Right lobe of liver (tissue), 6 donors: ENCODE measurements around the gene YBEY. TPM values are rescaled to one million over a fixed set of nuclear protein-coding genes. Genes with fewer than 3 reads are reported as not detected.

Source experiments
- ATAC-seq, 4 donors: fragments of 200-7000 bp; cut with Tn5 transposase; one replicate each; pipeline ENCODE4 v1.9.1; 2020; ENCODE audit warnings: mild to moderate bottlenecking in 4 of 4, moderate library complexity in 4 of 4
- DNase-seq, 3 donors: peaks; one replicate each; pipeline ENCODE4 v3.0.0-alpha.2; 2020
- H3K27ac ChIP-seq, 3 donors: fragments of 200-600 bp; one replicate each; pipeline ENCODE4 v1.8.0; 2022
- H3K27me3 ChIP-seq, 2 donors: fragments of 200-600 bp; one replicate each; pipeline ENCODE4 v1.8.0; 2022
- H3K36me3 ChIP-seq, 4 donors: fragments of 200-600 bp; sonication (generic) in 1 of 4; one replicate each; pipeline versions ENCODE4 v1.5.1 to v1.8.0; 2017 to 2022; ENCODE audit warnings: control low read depth in 1 of 4
- H3K4me1 ChIP-seq, 4 donors: fragments of 200-600 bp; sonication (generic) in 1 of 4; one replicate each; pipeline versions ENCODE4 v1.5.1 to v1.8.0; 2017 to 2022; ENCODE audit warnings: control low read depth in 1 of 4
- H3K4me3 ChIP-seq, 3 donors: fragments of 200-600 bp; one replicate each; pipeline ENCODE4 v1.8.0; 2022
- H3K9me3 ChIP-seq, 4 donors: fragments of 200-600 bp; sonication (generic) in 1 of 4; one replicate each; pipeline versions ENCODE4 v1.5.1 to v1.8.0; 2017 to 2022; ENCODE audit warnings: control low read depth in 1 of 4
- CTCF ChIP-seq, 4 donors: fragments of 200-600 bp in 3 of 4; fragments of 450-650 bp in 1 of 4; IDR thresholded peaks; one replicate each; pipeline versions ENCODE4 v1.5.1 to v1.8.0; 2016 to 2022; ENCODE audit warnings: antibody characterized with exemption in 4 of 4, mild to moderate bottlenecking in 2 of 4
- POLR2A ChIP-seq: fragments of 450-650 bp; IDR thresholded peaks from one replicate; pipeline ENCODE4 v1.6.1; 2017; ENCODE audit warnings: antibody characterized with exemption, mild to moderate bottlenecking
- WGBS: methylation state at CpG from one replicate; pipeline ENCODE4 v1.1.6; 2018; ENCODE audit warnings: low coverage, low lambda C conversion rate; ENCODE audit not compliant: insufficient coverage; ENCODE audit errors: missing lambda C conversion rate; 5-methylcytosine and 5-hydroxymethylcytosine counted together
- intact Hi-C, 2 donors: fragments of 100-400 bp; cut with DNase I; formaldehyde crosslinking; loops; one replicate each; pipeline versions ENCODE4 v1.11.2 to v1.14.1; 2022
- total RNA-seq, 6 experiments: library from RNA; depleted of rRNA in 2 of 6; stranded (reverse); fragments of >200 nt in 2 of 6; fragmentation: NEBNext Ultra II Directional in 3 of 6; extraction: Animal tissue kit (Norgen Biotek cat#: 25700) in 3 of 6; gene quantifications; one replicate each; pipeline versions ENCODE4 v1.1.0 to v1.2.4, GENCODE V29; 2016 to 2023
- donor health status: DM: no; HTN: yes; CAD: no.
- donor health status: DM: no; HTN: no; CAD: no.
- donor health status: DM: no; HTN: no; CAD: no.
- donor health status: DM: no; HTN: yes; CAD: no.
- donor health status: DM: no; HTN: yes; CAD: no.

The YBEY gene
- total RNA-seq, 6 experiments from 2014 or later = 6.3 to 16.0 (median 7.3) TPM

DNA sequence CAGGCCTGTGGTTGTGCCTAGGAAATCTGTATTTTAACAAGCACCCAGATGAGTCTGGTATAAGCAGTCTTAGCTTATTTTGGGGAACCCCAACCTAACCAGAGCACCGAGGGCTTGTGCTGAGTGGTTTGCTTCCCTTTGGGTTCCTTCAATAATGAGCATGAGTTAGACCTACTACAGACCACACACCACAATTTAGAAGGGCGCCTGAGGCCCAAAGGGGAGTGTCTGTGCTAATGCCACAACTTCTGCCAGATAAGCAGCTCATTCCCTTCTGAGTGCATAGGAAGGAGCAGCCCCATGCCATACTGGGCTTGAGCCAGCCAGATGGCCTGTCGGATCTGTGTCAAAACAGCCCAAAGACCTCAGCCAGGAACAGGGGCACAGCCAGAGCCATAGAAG lies 42.2 kb upstream of the YBEY start:
- intact Hi-C loops = no loop called here
- DNase-seq (no peak), ATAC-seq (no peak)
- WGBS = 100% methylated on average over 1 of the region's 3 CpGs
- H3K27ac ChIP-seq = no peak overlapping the region
- H3K4me1 ChIP-seq = no peaks in the 10 kb centered on the region
- no peaks in the 10 kb centered on the region for H3K27me3 ChIP-seq
- no peak for TF ChIP-seq CTCF (IDR thresholded peaks at IDR 0.05)
- no peak for TF ChIP-seq POLR2A
- H3K36me3 ChIP-seq = peaks cover 0 to 96% (median 40%) of the 10 kb centered on the region in 4 donors
- H3K4me3 ChIP-seq = no peak overlapping the region
- no peaks in the 10 kb centered on the region for H3K9me3 ChIP-seq

DNA sequence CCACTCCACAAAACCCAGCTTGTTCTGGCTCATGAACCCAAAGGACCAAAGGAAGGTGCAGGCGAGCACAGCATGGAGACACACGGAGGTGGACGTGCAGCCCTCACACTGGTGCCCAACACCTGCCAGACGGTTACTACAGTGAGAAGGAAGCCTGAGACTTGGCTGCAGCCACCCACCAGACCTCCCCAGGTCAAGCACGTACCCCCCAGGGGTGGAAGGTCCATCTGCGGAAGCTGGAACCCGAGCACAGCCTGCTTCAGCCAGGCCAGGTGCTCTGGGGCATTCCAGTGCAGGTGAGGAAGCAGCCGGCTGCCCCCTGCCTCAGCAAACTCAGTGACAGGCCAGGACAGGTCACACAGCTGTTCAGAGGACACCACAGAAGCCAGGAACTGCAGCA lies 41.5 kb upstream of the YBEY start:
- TF ChIP-seq POLR2A (no peak), CTCF (IDR thresholded peaks at IDR 0.05) (no peak)
- H3K27me3 ChIP-seq = no peaks in the 10 kb centered on the region
- DNase-seq (no peak), ATAC-seq (no peak)
- no peak overlapping the region for H3K27ac ChIP-seq
- H3K4me1 ChIP-seq = no peaks in the 10 kb centered on the region
- WGBS = 100% methylated on average over 3 of the region's 8 CpGs
- H3K4me3 ChIP-seq = no peak overlapping the region
- peaks cover 0 to 96% (median 40%) of the 10 kb centered on the region in 4 donors for H3K36me3 ChIP-seq
- intact Hi-C loops = no loop called here
- no peaks in the 10 kb centered on the region for H3K9me3 ChIP-seq

- intact Hi-C loops = no loop called here
- 84% methylated on average over 3 of the region's 3 CpGs for WGBS
- Histone ChIP-seq H3K4me3 (no peak overlapping the region), H3K9me3 (no peaks in the 10 kb centered on the region), H3K27me3 (no peaks in the 10 kb centered on the region), H3K36me3 (peaks cover 0 to 96% (median 42%) of the 10 kb centered on the region in 4 donors), H3K4me1 (no peaks in the 10 kb centered on the region), H3K27ac (no peak overlapping the region)
- TF ChIP-seq CTCF (IDR thresholded peaks at IDR 0.05) = no peak
- no peak for TF ChIP-seq POLR2A
- DNase-seq (no peak), ATAC-seq (no peak)
Observed at GRCh38 chr21:46245213-46245915, 40.8 kb upstream of the YBEY start.

DNA sequence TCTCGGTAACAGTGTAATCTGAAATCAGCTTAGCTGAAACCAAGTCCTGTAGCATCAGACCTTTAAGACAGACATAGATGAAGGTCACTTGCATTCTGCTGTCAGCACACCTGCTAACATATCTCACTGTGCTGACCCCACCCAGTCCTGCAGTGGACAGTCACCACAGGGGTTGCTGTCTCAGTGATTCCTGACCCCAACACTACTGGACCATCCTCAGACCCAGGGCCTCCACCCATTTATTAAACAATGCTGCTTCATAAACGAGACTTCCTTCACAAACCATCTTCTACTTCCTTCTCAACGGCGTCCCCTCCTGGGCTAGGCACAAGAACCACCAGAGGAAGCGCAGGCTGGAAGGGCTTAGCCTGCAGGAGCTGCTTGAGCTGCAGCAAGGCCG lies 39.8 kb upstream of the YBEY start:
- Histone ChIP-seq H3K4me3 (no peak overlapping the region), H3K4me1 (no peaks in the 10 kb centered on the region), H3K27me3 (no peaks in the 10 kb centered on the region), H3K9me3 (no peaks in the 10 kb centered on the region), H3K36me3 (peaks cover 0 to 96% (median 44%) of the 10 kb centered on the region in 4 donors), H3K27ac (no peak overlapping the region)
- intact Hi-C loops = no loop called here
- no peak for DNase-seq
- ATAC-seq = no peak
- WGBS = 78% methylated on average over 6 of the region's 6 CpGs
- TF ChIP-seq CTCF (IDR thresholded peaks at IDR 0.05) = no peak
- TF ChIP-seq POLR2A = no peak
